ENCODE data around the gene OBSCN.

The OBSCN gene

GRCh38 chr1:228270032-228270431, 62.2 kb downstream of the OBSCN start:
- TF ChIP-seq SPI1 (IDR thresholded peaks at IDR 0.05; ENCODE audit: low read depth, low read length): no peak
- TF ChIP-seq POLR2AphosphoS5 (IDR thresholded peaks at IDR 0.05; ENCODE audit: low read depth, low read length): no peak
- TF ChIP-seq TAF1 (IDR thresholded peaks at IDR 0.05; ENCODE audit: low read depth, low read length): no peak
- TF ChIP-seq POLR2A (IDR thresholded peaks at IDR 0.05; ENCODE audit: low read depth, low read length): no peak
- TF ChIP-seq POU2F2 (IDR thresholded peaks at IDR 0.05; ENCODE audit: low read depth, low read length): no peak
- TF ChIP-seq PAX5 (IDR thresholded peaks at IDR 0.05; ENCODE audit: insufficient read depth, low read length, severe bottlenecking): no peak
- FAIRE-seq: no peak
- DNase-seq (ENCODE audit: insufficient read length, low spot score): no peak

- no peak for FAIRE-seq
- no peak for DNase-seq (ENCODE audit: insufficient read length, low spot score)
- TF ChIP-seq POLR2A (IDR thresholded peaks at IDR 0.05; ENCODE audit: low read depth, low read length) (no peak), TAF1 (IDR thresholded peaks at IDR 0.05; ENCODE audit: low read depth, low read length) (no peak), SPI1 (IDR thresholded peaks at IDR 0.05; ENCODE audit: low read depth, low read length) (no peak), PAX5 (IDR thresholded peaks at IDR 0.05; ENCODE audit: insufficient read depth, low read length, severe bottlenecking) (no peak), POLR2AphosphoS5 (IDR thresholded peaks at IDR 0.05; ENCODE audit: low read depth, low read length) (no peak)
Observed at GRCh38 chr1:228271701-228272251, 63.9 kb downstream of the OBSCN start.

- FAIRE-seq: no peak
Observed at GRCh38 chr1:228272331-228272791, 64.5 kb downstream of the OBSCN start.

GRCh38 chr1:228272831-228273571, 65.2 kb downstream of the OBSCN start:
- TF ChIP-seq POLR2AphosphoS5 (IDR thresholded peaks at IDR 0.05; ENCODE audit: low read depth, low read length): no peak
- TF ChIP-seq SPI1 (IDR thresholded peaks at IDR 0.05; ENCODE audit: low read depth, low read length): no peak
- no peak for TF ChIP-seq POLR2A (IDR thresholded peaks at IDR 0.05; ENCODE audit: low read depth, low read length)
- TF ChIP-seq TAF1 (IDR thresholded peaks at IDR 0.05; ENCODE audit: low read depth, low read length): no peak
- TF ChIP-seq POU2F2 (IDR thresholded peaks at IDR 0.05; ENCODE audit: low read depth, low read length): no peak
- TF ChIP-seq PAX5 (IDR thresholded peaks at IDR 0.05; ENCODE audit: insufficient read depth, low read length, severe bottlenecking): no peak
- FAIRE-seq: no peak

More at GRCh38 chr1:228272331-228272791, 64.5 kb downstream of the OBSCN start:
- DNase-seq (ENCODE audit: insufficient read length, low spot score): no peak
- TF ChIP-seq POU2F2 (IDR thresholded peaks at IDR 0.05; ENCODE audit: low read depth, low read length): no peak

GRCh38 chr1:228273720-228274451, 66.0 kb downstream of the OBSCN start:
- FAIRE-seq: no peak

More at GRCh38 chr1:228272831-228273571, 65.2 kb downstream of the OBSCN start:
- no peak for DNase-seq (ENCODE audit: insufficient read length, low spot score)

GRCh38 chr1:228274452-228275178, 66.8 kb downstream of the OBSCN start:
- DNase-seq (ENCODE audit: insufficient read length, low spot score) (no peak), FAIRE-seq (no peak)
- no peak for TF ChIP-seq TAF1 (IDR thresholded peaks at IDR 0.05; ENCODE audit: low read depth, low read length)
- TF ChIP-seq POU2F2 (IDR thresholded peaks at IDR 0.05; ENCODE audit: low read depth, low read length): no peak
- TF ChIP-seq SPI1 (IDR thresholded peaks at IDR 0.05; ENCODE audit: low read depth, low read length): no peak
- TF ChIP-seq POLR2AphosphoS5 (IDR thresholded peaks at IDR 0.05; ENCODE audit: low read depth, low read length): no peak
- no peak for TF ChIP-seq POLR2A (IDR thresholded peaks at IDR 0.05; ENCODE audit: low read depth, low read length)
- no peak for TF ChIP-seq PAX5 (IDR thresholded peaks at IDR 0.05; ENCODE audit: insufficient read depth, low read length, severe bottlenecking)

More at GRCh38 chr1:228273720-228274451, 66.0 kb downstream of the OBSCN start:
- no peak for TF ChIP-seq SPI1 (IDR thresholded peaks at IDR 0.05; ENCODE audit: low read depth, low read length)
- no peak for TF ChIP-seq POLR2AphosphoS5 (IDR thresholded peaks at IDR 0.05; ENCODE audit: low read depth, low read length)
- TF ChIP-seq POLR2A (IDR thresholded peaks at IDR 0.05; ENCODE audit: low read depth, low read length): no peak
- no peak for TF ChIP-seq PAX5 (IDR thresholded peaks at IDR 0.05; ENCODE audit: insufficient read depth, low read length, severe bottlenecking)
- no peak for TF ChIP-seq TAF1 (IDR thresholded peaks at IDR 0.05; ENCODE audit: low read depth, low read length)
- DNase-seq (ENCODE audit: insufficient read length, low spot score): no peak

- FAIRE-seq (no peak), DNase-seq (ENCODE audit: insufficient read length, low spot score) (no peak)
- TF ChIP-seq POLR2A (IDR thresholded peaks at IDR 0.05; ENCODE audit: low read depth, low read length): no peak
Observed at GRCh38 chr1:228275179-228275429, 67.3 kb downstream of the OBSCN start.

GRCh38 chr1:228275430-228276173, 67.8 kb downstream of the OBSCN start:
- FAIRE-seq: peak; percentile 48
- peak; percentile 88 for DNase-seq (ENCODE audit: insufficient read length, low spot score)
- TF ChIP-seq PAX5 (IDR thresholded peaks at IDR 0.05; ENCODE audit: insufficient read depth, low read length, severe bottlenecking) (no peak), SPI1 (IDR thresholded peaks at IDR 0.05; ENCODE audit: low read depth, low read length) (no peak), TAF1 (IDR thresholded peaks at IDR 0.05; ENCODE audit: low read depth, low read length) (no peak)

- FAIRE-seq: no peak
- no peak for DNase-seq (ENCODE audit: insufficient read length, low spot score)
- TF ChIP-seq POLR2A (IDR thresholded peaks at IDR 0.05; ENCODE audit: low read depth, low read length) (no peak), SPI1 (IDR thresholded peaks at IDR 0.05; ENCODE audit: low read depth, low read length) (no peak), POLR2AphosphoS5 (IDR thresholded peaks at IDR 0.05; ENCODE audit: low read depth, low read length) (no peak), TAF1 (IDR thresholded peaks at IDR 0.05; ENCODE audit: low read depth, low read length) (no peak), POU2F2 (IDR thresholded peaks at IDR 0.05; ENCODE audit: low read depth, low read length) (no peak), PAX5 (IDR thresholded peaks at IDR 0.05; ENCODE audit: insufficient read depth, low read length, severe bottlenecking) (no peak)
Observed at GRCh38 chr1:228276174-228276831, 68.5 kb downstream of the OBSCN start.

Measured in GM12891 (cell line).